ENCODE results near the gene NKAIN2.

DNA sequence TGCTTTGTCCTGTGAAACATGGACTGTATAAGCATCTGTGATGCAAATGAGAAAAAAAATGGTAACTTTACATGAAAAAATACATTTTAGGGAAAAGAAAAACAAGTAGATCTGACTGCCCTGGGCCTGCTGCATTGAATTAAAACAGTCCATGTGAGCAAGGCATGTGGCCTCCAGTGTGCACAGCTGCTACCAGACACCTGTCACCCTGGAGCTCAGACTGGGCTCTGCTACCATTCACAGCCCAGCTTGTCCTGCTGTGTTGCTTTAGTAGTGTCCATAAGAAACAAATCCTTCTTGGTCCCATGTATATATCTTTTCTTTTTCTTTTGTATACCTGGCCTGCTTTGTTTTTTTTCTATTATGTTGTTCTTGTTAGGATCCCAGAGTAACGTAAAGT lies 315.9 kb downstream of the NKAIN2 start:
- TF ChIP-seq, protein P1, sequence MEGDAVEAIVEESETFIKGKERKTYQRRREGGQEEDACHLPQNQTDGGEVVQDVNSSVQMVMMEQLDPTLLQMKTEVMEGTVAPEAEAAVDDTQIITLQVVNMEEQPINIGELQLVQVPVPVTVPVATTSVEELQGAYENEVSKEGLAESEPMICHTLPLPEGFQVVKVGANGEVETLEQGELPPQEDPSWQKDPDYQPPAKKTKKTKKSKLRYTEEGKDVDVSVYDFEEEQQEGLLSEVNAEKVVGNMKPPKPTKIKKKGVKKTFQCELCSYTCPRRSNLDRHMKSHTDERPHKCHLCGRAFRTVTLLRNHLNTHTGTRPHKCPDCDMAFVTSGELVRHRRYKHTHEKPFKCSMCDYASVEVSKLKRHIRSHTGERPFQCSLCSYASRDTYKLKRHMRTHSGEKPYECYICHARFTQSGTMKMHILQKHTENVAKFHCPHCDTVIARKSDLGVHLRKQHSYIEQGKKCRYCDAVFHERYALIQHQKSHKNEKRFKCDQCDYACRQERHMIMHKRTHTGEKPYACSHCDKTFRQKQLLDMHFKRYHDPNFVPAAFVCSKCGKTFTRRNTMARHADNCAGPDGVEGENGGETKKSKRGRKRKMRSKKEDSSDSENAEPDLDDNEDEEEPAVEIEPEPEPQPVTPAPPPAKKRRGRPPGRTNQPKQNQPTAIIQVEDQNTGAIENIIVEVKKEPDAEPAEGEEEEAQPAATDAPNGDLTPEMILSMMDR (IDR thresholded peaks at IDR 0.05; ENCODE audit: low read depth, low read length) = no peak
- TF ChIP-seq POLR2A (IDR thresholded peaks at IDR 0.05; ENCODE audit: extremely low read depth, insufficient read length) (no peak), MAX (IDR thresholded peaks at IDR 0.05; ENCODE audit: low read depth, low read length) (no peak), MYC (IDR thresholded peaks at IDR 0.05; ENCODE audit: low read depth, low read length) (no peak)
